NT2/D1 (cell line): Measurements from ENCODE around the gene KIF5B.

Experiments
- SUZ12 ChIP-seq: IDR thresholded peaks from 2 replicates; pipeline ENCODE4 v1.6.1; 2011; ENCODE audit not compliant: insufficient read length, insufficient read depth; ENCODE audit errors: extremely low read depth
- YY1 ChIP-seq: IDR thresholded peaks from 2 replicates; pipeline ENCODE4 v1.6.1; 2011; ENCODE audit not compliant: insufficient read length, insufficient read depth
- ZNF274 ChIP-seq: IDR thresholded peaks from 2 replicates; pipeline ENCODE4 v1.6.1; 2011; ENCODE audit warnings: mild to moderate bottlenecking, low read depth, low read length

DNA sequence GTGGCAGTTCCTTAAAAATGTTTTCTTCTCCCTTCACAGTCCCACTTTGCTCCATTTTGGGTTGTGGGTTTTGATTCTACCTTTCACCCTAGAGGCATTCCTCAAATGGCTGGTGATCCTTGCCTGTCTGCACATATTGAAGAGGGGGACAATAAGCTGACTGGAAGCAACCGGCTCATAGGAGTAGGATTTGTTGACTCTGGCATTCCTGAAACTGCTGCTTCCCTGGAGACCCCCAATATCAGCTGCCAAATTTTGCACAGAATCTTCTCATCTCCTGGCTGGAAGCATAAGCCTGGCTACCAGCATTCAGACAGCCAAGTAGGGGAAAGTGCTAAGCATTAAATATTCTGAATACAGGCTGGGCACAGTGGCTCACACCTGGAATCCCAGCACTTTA is 53.7 kb downstream of the KIF5B start:
- no peak for TF ChIP-seq ZNF274
- no peak for TF ChIP-seq YY1
- no peak for TF ChIP-seq SUZ12
